ENCODE data around the gene NRAP. TPM values are rescaled to one million over a fixed set of nuclear protein-coding genes. Genes with fewer than 3 reads are reported as not detected.

The NRAP gene
- total and polyA plus RNA-seq, 2 of the 8 experiments (the other 6 are each of a cell fraction or from before 2014, with no cell fraction given) = not detected

GRCh38 chr10:113557424-113557862, 106.4 kb downstream of the NRAP start:
- no peak overlapping the region for H4K91ac ChIP-seq (replicated peaks; ENCODE audit: insufficient read length, low read length)
- no peaks in the 10 kb centered on the region for H3K79me2 ChIP-seq (ENCODE audit: control insufficient read depth in 1 of 2, insufficient read depth in 2 of 2, low read length in 2 of 2)
- H3K4me2 ChIP-seq (ENCODE audit: insufficient read depth in 1 of 2, low read depth in 2 of 2, low read length in 2 of 2) = peak overlapping the region; percentile 38 to 51; a peak in 2 of 4 replicates
- no peaks in the 10 kb centered on the region for H3K36me3 ChIP-seq (ENCODE audit: control insufficient read depth in 2 of 4, insufficient read depth in 4 of 4, low read length in 3 of 4)
- no peaks in the 10 kb centered on the region for H3K9me3 ChIP-seq (ENCODE audit: insufficient read depth in 2 of 2, low read depth in 1 of 2, low read length in 1 of 2)
- peaks cover 10 to 17% of the 10 kb centered on the region in 2 experiments for H4K20me1 ChIP-seq (replicated peaks in 1 of 2; ENCODE audit: control insufficient read depth in 1 of 2, insufficient read depth in 2 of 2, low read length in 2 of 2)
- no peak overlapping the region for H3K23ac ChIP-seq (ENCODE audit: insufficient read length)
- no peak overlapping the region for H2BK120ac ChIP-seq (replicated peaks; ENCODE audit: low read depth, low read length)
- no peak for DNase-seq (ENCODE audit: low read depth in 1 of 2, low spot score in 2 of 2)
- ChIA-PET CTCF (ENCODE audit: partially characterized antibody) (interaction anchor here (0.8 to 8.7 kb wide), 13 partner anchors 8 to 120 kb away, joined by 3 to 57 read pairs (median 3); no protein-coding TSS in a partner anchor), POLR2A (ENCODE audit: partially characterized antibody) (no interaction called here)
- no peak overlapping the region for H3K4ac ChIP-seq (replicated peaks; ENCODE audit: insufficient read length, low read depth, low read length)
- no peak overlapping the region for H3K18ac ChIP-seq (ENCODE audit: extremely low read depth, low read length)
- no peaks in the 10 kb centered on the region for H3K23me2 ChIP-seq (ENCODE audit: low read depth, low read length)
- no peak for FAIRE-seq
- no peak overlapping the region for H2BK20ac ChIP-seq (ENCODE audit: low read length)
- H2AK5ac ChIP-seq (ENCODE audit: low read depth, low read length) = no peak overlapping the region
- H3K4me1 ChIP-seq (replicated peaks in 1 of 4; ENCODE audit: control insufficient read depth in 3 of 4, insufficient read depth in 4 of 4, low read length in 3 of 4) = peaks cover 2 to 20% (median 13%) of the 10 kb centered on the region in 4 experiments
- no peak overlapping the region for H2BK12ac ChIP-seq (ENCODE audit: low read depth, low read length)
- H3K9ac ChIP-seq (replicated peaks in 1 of 4; ENCODE audit: extremely low read depth in 1 of 4, low read depth in 3 of 4, low read length in 3 of 4) = no peak overlapping the region
- peak overlapping the region in 1 of 4 experiments; percentile 5; a peak in 1 of 8 replicates for H3K4me3 ChIP-seq (ENCODE audit: extremely low read depth in 1 of 4, insufficient read depth in 2 of 4, low read depth in 3 of 4, low read length in 4 of 4)
- no peak overlapping the region for H2BK15ac ChIP-seq (ENCODE audit: low read length)
- no peak overlapping the region for H2AFZ ChIP-seq (ENCODE audit: low read length)
- no peak overlapping the region for H3K56ac ChIP-seq (replicated peaks; ENCODE audit: insufficient read length, low read depth, low read length)
- H3K27me3 ChIP-seq (replicated peaks in 1 of 4; ENCODE audit: control insufficient read depth in 3 of 4, extremely low read depth in 1 of 4, insufficient read depth in 3 of 4, low read length in 3 of 4) = peaks cover 86 to 98% (median 94%) of the 10 kb centered on the region in 4 experiments
- no peak overlapping the region for H3K14ac ChIP-seq (ENCODE audit: insufficient read length)
- H2BK5ac ChIP-seq (ENCODE audit: low read depth, low read length) = no peak overlapping the region
- no peak overlapping the region for H3K27ac ChIP-seq (ENCODE audit: low read depth, low read length)
- no peak overlapping the region for H4K5ac ChIP-seq (ENCODE audit: insufficient read length, low read depth, low read length)
- 66% methylated on average over 9 of the region's 9 CpGs; no CpG with 5 or more reads in 1 of the 2 experiments for whole genome bisulfite sequencing, 2 experiments (ENCODE audit: extremely low coverage in 1 of 2, insufficient coverage in 1 of 2, insufficient read length in 1 of 2, insufficient replicate concordance in 2 of 2, low coverage in 1 of 2, low lambda C conversion rate in 2 of 2, missing lambda C conversion rate in 1 of 2)
- no peak overlapping the region for H4K8ac ChIP-seq (ENCODE audit: extremely low read depth, insufficient read depth, low read length)
- no peaks in the 10 kb centered on the region for H3K79me1 ChIP-seq (ENCODE audit: low read depth, low read length)
- no peak for TF ChIP-seq SIX5 (IDR thresholded peaks at IDR 0.05; ENCODE audit: low read depth, low read length)
- no peak for TF ChIP-seq ZNF274 (IDR thresholded peaks at IDR 0.05; ENCODE audit: borderline replicate concordance, extremely low read depth, low read length)
- TF ChIP-seq SP1 (IDR thresholded peaks at IDR 0.05; ENCODE audit: low read depth, low read length) = no peak
- TF ChIP-seq E2F6 (IDR thresholded peaks at IDR 0.05) = no peak
